Endodermal cell (in vitro differentiated cells): ENCODE results near the gene DLK1. TPM values are rescaled to one million over a fixed set of nuclear protein-coding genes. Genes with fewer than 3 reads are reported as not detected.
A peak's percentile ranks its signal among the peaks of the same experiment; 100 is the strongest.

Experiments used
- DNase-seq: peaks from one replicate; pipeline ENCODE4 v3.0.0-alpha.2; 2017
- H3K27ac ChIP-seq: 2 replicates; pipeline ENCODE4 v1.5.1; 2013; ENCODE audit warnings: mild to moderate bottlenecking, low read depth, low read length, moderate library complexity
- H3K27me3 ChIP-seq: 2 replicates; pipeline ENCODE4 v1.6.1; 2013; ENCODE audit warnings: mild to moderate bottlenecking, low read length, moderate library complexity; ENCODE audit not compliant: insufficient read depth, control insufficient read depth, poor library complexity, severe bottlenecking
- H3K36me3 ChIP-seq: 2 replicates; pipeline ENCODE4 v1.7.0; 2013; ENCODE audit warnings: mild to moderate bottlenecking, low read length, moderate library complexity; ENCODE audit not compliant: control insufficient read depth, insufficient read depth
- H3K4me1 ChIP-seq: one replicate; pipeline ENCODE4 v1.7.0; 2013; ENCODE audit warnings: low read length; ENCODE audit not compliant: control insufficient read depth, insufficient read depth
- H3K4me3 ChIP-seq: 2 replicates; pipeline ENCODE4 v1.5.1; 2013; ENCODE audit warnings: mild to moderate bottlenecking, low read length, moderate library complexity
- H3K9ac ChIP-seq: 2 replicates; pipeline ENCODE4 v1.6.1; 2013; ENCODE audit warnings: mild to moderate bottlenecking, low read length, moderate library complexity; ENCODE audit not compliant: poor library complexity, severe bottlenecking; ENCODE audit errors: extremely low read depth
- H3K9me3 ChIP-seq: 2 replicates; pipeline ENCODE4 v1.6.1; 2013; ENCODE audit warnings: mild to moderate bottlenecking, low read length, moderate library complexity; ENCODE audit not compliant: control insufficient read depth
- H3K27ac Mint-ChIP-seq: 2 replicates; pipeline ENCODE4 v1.8.0; 2020; ENCODE audit warnings: mixed read lengths
- H3K27me3 Mint-ChIP-seq: 2 replicates; pipeline ENCODE4 v1.8.0; 2021; ENCODE audit warnings: mild to moderate bottlenecking, mixed read lengths; ENCODE audit not compliant: insufficient read depth
- H3K36me3 Mint-ChIP-seq: 2 replicates; pipeline ENCODE4 v1.8.0; 2020; ENCODE audit warnings: low read depth, mixed read lengths
- H3K4me1 Mint-ChIP-seq: 2 replicates; pipeline ENCODE4 v1.8.0; 2020; ENCODE audit warnings: mixed read lengths
- H3K4me3 Mint-ChIP-seq: 2 replicates; pipeline ENCODE4 v1.8.0; 2020; ENCODE audit warnings: mild to moderate bottlenecking, moderate library complexity, mixed read lengths
- H3K9me3 Mint-ChIP-seq: 2 replicates; pipeline ENCODE4 v1.8.0; 2020; ENCODE audit warnings: mild to moderate bottlenecking, mixed read lengths
- CTCF ChIP-seq: fragments of 200-600 bp; sonication (generic); conservative IDR thresholded peaks from 2 replicates; pipeline ENCODE4 v1.5.0; 2021; ENCODE audit warnings: antibody characterized with exemption, mild to moderate bottlenecking
- WGBS, 2 experiments: methylation state at CpG; one replicate each; pipeline versions ENCODE4 v1.1.5 to v1.1.7; 2013; ENCODE audit warnings: missing lambda C conversion rate in 2 of 2, mixed read lengths in 1 of 2; ENCODE audit not compliant: insufficient coverage in 1 of 2, insufficient read length in 1 of 2; 5-methylcytosine and 5-hydroxymethylcytosine counted together
- total RNA-seq, 2 donors: library from RNA; stranded (reverse); fragmentation: NEBNext Ultra II Directional in 1 of 2; extraction: Animal tissue kit (Norgen Biotek cat#: 25700) in 1 of 2; gene quantifications; 2 replicates in 1 of 2; 3 replicates in 1 of 2; pipeline ENCODE4 v1.2.1, GENCODE V29; 2021

The DLK1 gene
- total RNA-seq, 2 donors from 2014 or later, result 78.3 to 117 TPM

GRCh38 chr14:100706200-100706599 lies 20.5 kb upstream of the DLK1 start:
- no peaks in the 10 kb centered on the region for H3K9me3 ChIP-seq
- no peaks in the 10 kb centered on the region for H3K4me1 ChIP-seq
- Mint-ChIP-seq H3K36me3 (no peaks in the 10 kb centered on the region), H3K4me1 (peaks cover 15% of the 10 kb centered on the region), H3K4me3 (no peak overlapping the region), H3K9me3 (no peaks in the 10 kb centered on the region), H3K27ac (no peak overlapping the region), H3K27me3 (peaks cover 18% of the 10 kb centered on the region)
- no peak overlapping the region for H3K9ac ChIP-seq
- no peaks in the 10 kb centered on the region for H3K36me3 ChIP-seq
- H3K27ac ChIP-seq, result no peak overlapping the region
- H3K4me3 ChIP-seq, result no peak overlapping the region
- TF ChIP-seq CTCF, result no peak
- no peak for DNase-seq
- WGBS, 2 experiments, result 79 to 89% methylated on average over 12 to 13 of the region's 13 CpGs
- H3K27me3 ChIP-seq, result no peaks in the 10 kb centered on the region

GRCh38 chr14:100706860-100707259 lies 19.8 kb upstream of the DLK1 start:
- Histone ChIP-seq H3K36me3 (no peaks in the 10 kb centered on the region), H3K9ac (no peak overlapping the region), H3K27me3 (no peaks in the 10 kb centered on the region), H3K27ac (no peak overlapping the region), H3K4me3 (no peak overlapping the region), H3K4me1 (no peaks in the 10 kb centered on the region), H3K9me3 (no peaks in the 10 kb centered on the region)
- no peak for TF ChIP-seq CTCF
- no peak for DNase-seq
- Mint-ChIP-seq H3K27me3 (peaks cover 20% of the 10 kb centered on the region), H3K27ac (no peak overlapping the region), H3K36me3 (no peaks in the 10 kb centered on the region), H3K9me3 (no peaks in the 10 kb centered on the region), H3K4me1 (peaks cover 17% of the 10 kb centered on the region), H3K4me3 (no peak overlapping the region)
- WGBS, 2 experiments, result 76 to 80% methylated on average over 4 to 5 of the region's 5 CpGs

GRCh38 chr14:100708425-100709288 lies 18.0 kb upstream of the DLK1 start:
- peaks cover 17% of the 10 kb centered on the region for H3K4me1 Mint-ChIP-seq
- H3K36me3 Mint-ChIP-seq, result no peaks in the 10 kb centered on the region
- no peaks in the 10 kb centered on the region for H3K9me3 ChIP-seq
- peak; percentile 84 for TF ChIP-seq CTCF
- no peak overlapping the region for H3K4me3 ChIP-seq
- no peak overlapping the region for H3K9ac ChIP-seq
- peak; percentile 96 for DNase-seq
- no peaks in the 10 kb centered on the region for H3K27me3 ChIP-seq
- peaks cover 20% of the 10 kb centered on the region for H3K27me3 Mint-ChIP-seq
- no peaks in the 10 kb centered on the region for H3K4me1 ChIP-seq
- peak overlapping the region; percentile 52 for H3K27ac Mint-ChIP-seq
- no peaks in the 10 kb centered on the region for H3K9me3 Mint-ChIP-seq
- H3K27ac ChIP-seq, result no peak overlapping the region
- peak overlapping the region; percentile 34 for H3K4me3 Mint-ChIP-seq
- 65 to 74% methylated on average over 23 to 40 of the region's 40 CpGs for WGBS, 2 experiments
- no peaks in the 10 kb centered on the region for H3K36me3 ChIP-seq
